Fibroblast of lung (primary cell): ENCODE measurements around the gene RASSF1.

ENCODE experiments used
- CTCF ChIP-seq, 2 donors: IDR thresholded peaks in 1 of 2; conservative IDR thresholded peaks in 1 of 2; 1 replicate in 1 of 2; 2 replicates in 1 of 2; pipeline ENCODE4 v1.5.1; 2011 to 2012; ENCODE audit warnings: low read length in 2 of 2, control low read depth in 1 of 2, inconsistent platforms in 1 of 2, low read depth in 1 of 2, mild to moderate bottlenecking in 1 of 2
- EZH2 ChIP-seq: IDR thresholded peaks from 2 replicates; pipeline ENCODE4 v1.5.1; 2012; ENCODE audit warnings: low read length, control low read depth, mild to moderate bottlenecking; ENCODE audit errors: missing control alignments

GRCh38 chr3:50342813-50343633 lies 2.4 kb upstream of the RASSF1 start:
- TF ChIP-seq CTCF (conservative IDR thresholded peaks at IDR 0.05 in 1 of 2, IDR thresholded peaks at IDR 0.05 in 1 of 2; ENCODE audit: low read depth in 1 of 2, low read length in 2 of 2), result no peak
- TF ChIP-seq EZH2, result no peak
